K562 (cell line): ENCODE results near the gene NRCAM. TPM values are rescaled to one million over a fixed set of nuclear protein-coding genes. Genes with fewer than 3 reads are reported as not detected.

ENCODE experiments used
- ATAC-seq: fragments of 200-7000 bp; cut with Tn5 transposase; 3 replicates; pipeline ENCODE4 v1.9.1; 2020; ENCODE audit warnings: moderate library complexity
- BruUV-seq: library from RNA; stranded (reverse); fragments of 400-500 nt; replicated peaks from 2 replicates; lab custom pipeline; 2021; lab: Mats Ljungman, UMichigan
- CTCF ChIA-PET: fragments of 300-600 bp; formaldehyde crosslinking; extraction: SDS; loops from one replicate; lab custom pipeline; 2021; ENCODE audit warnings: low intra/inter-chr PET ratio; lab: Yijun Ruan, JAX
- POLR2A ChIA-PET: fragments of 300-600, 350-650 bp; sonication (Branson Sonifier 250); formaldehyde crosslinking; extraction: SDS; loops from one replicate; lab custom pipeline; 2021; ENCODE audit warnings: antibody characterized with exemption, inconsistent platforms; lab: Yijun Ruan, JAX
- DNase-seq, 4 experiments: peaks; one replicate each; pipeline versions ENCODE4 v3.0.0 to v3.0.0-alpha.2; 2011 to 2018; ENCODE audit warnings: low spot score in 3 of 4, mixed read lengths in 3 of 4; ENCODE audit errors: extremely low read depth in 1 of 4
- FAIRE-seq: peaks from 2 replicates; lab custom pipeline; 2011; peaks lifted over from hg19 to GRCh38; lab: Jason Lieb, UNC
- H2AFZ ChIP-seq: 2 replicates; pipeline ENCODE4 v1.6.0; 2011; ENCODE audit warnings: low read depth, low read length, control low read depth, inconsistent platforms
- H3K27ac ChIP-seq: fragments of 200-600 bp; 3 replicates; pipeline ENCODE4 v1.8.0; 2011; ENCODE audit warnings: low read depth, mild to moderate bottlenecking, control low read depth, inconsistent platforms, low read length, moderate library complexity, mixed read lengths; ENCODE audit errors: extremely low read depth
- H3K27me3 ChIP-seq, 2 experiments: fragments of 300-600 bp in 1 of 2; 2 replicates in 1 of 2; 3 replicates in 1 of 2; pipeline versions ENCODE4 v1.6.0 to v1.8.0; 2011; ENCODE audit warnings: inconsistent platforms in 2 of 2, low read length in 2 of 2, mild to moderate bottlenecking in 1 of 2, mixed read lengths in 1 of 2, moderate library complexity in 1 of 2; ENCODE audit not compliant: control insufficient read depth in 2 of 2, insufficient read depth in 2 of 2
- H3K36me3 ChIP-seq: fragments of 300-600 bp; 3 replicates; pipeline ENCODE4 v1.8.0; 2011; ENCODE audit warnings: mild to moderate bottlenecking, low read length, inconsistent platforms; ENCODE audit not compliant: control insufficient read depth, insufficient read depth
- H3K4me1 ChIP-seq, 2 experiments: fragments of 200-600 bp in 1 of 2; replicated peaks in 1 of 2; 2 replicates in 1 of 2; 3 replicates in 1 of 2; pipeline versions ENCODE4 v1.5.1 to v1.8.0; 2011; ENCODE audit warnings: inconsistent platforms in 2 of 2, low read length in 2 of 2, mild to moderate bottlenecking in 1 of 2, mixed read lengths in 1 of 2, moderate library complexity in 1 of 2; ENCODE audit not compliant: control insufficient read depth in 2 of 2, insufficient read depth in 2 of 2
- H3K4me2 ChIP-seq: 2 replicates; pipeline ENCODE4 v1.6.1; 2011; ENCODE audit warnings: low read length, control low read depth, inconsistent platforms, mixed read lengths; ENCODE audit not compliant: insufficient read depth
- H3K4me3 ChIP-seq: fragments of 200-600 bp; sonication (generic), shearing (Covaris generic); 2 replicates; pipeline ENCODE4 v1.5.1; 2016; ENCODE audit warnings: control low read depth, inconsistent platforms
- H3K79me2 ChIP-seq: fragments of 200-600 bp; 3 replicates; pipeline ENCODE4 v1.8.0; 2011; ENCODE audit warnings: low read length, inconsistent platforms; ENCODE audit not compliant: control insufficient read depth, insufficient read depth
- H3K9ac ChIP-seq, 2 experiments: 2 replicates each; pipeline versions ENCODE4 v1.6.0 to v1.6.1; 2011; ENCODE audit warnings: low read depth in 2 of 2, low read length in 2 of 2, control low read depth in 1 of 2, inconsistent platforms in 1 of 2, mild to moderate bottlenecking in 1 of 2, mixed read lengths in 1 of 2; ENCODE audit not compliant: insufficient read depth in 1 of 2
- H3K9me1 ChIP-seq: one replicate; pipeline ENCODE4 v1.6.0; 2011; ENCODE audit warnings: inconsistent platforms, mild to moderate bottlenecking, low read length, moderate library complexity; ENCODE audit not compliant: control insufficient read depth, insufficient read depth
- H3K9me3 ChIP-seq: replicated peaks from 2 replicates; pipeline ENCODE4 v1.5.1; 2011; ENCODE audit warnings: low read depth, low read length, inconsistent platforms; ENCODE audit not compliant: control insufficient read depth, insufficient read depth
- H4K20me1 ChIP-seq: replicated peaks from 2 replicates; pipeline ENCODE4 v1.6.1; 2011; ENCODE audit warnings: low read length, inconsistent platforms, mixed read lengths; ENCODE audit not compliant: control insufficient read depth, insufficient read depth
- C11orf30 ChIP-seq: fragments of 450-650 bp; IDR thresholded peaks from 2 replicates; pipeline ENCODE4 v1.6.1; 2016; ENCODE audit warnings: low read depth, mild to moderate bottlenecking
- CTCF ChIP-seq, 3 experiments: IDR thresholded peaks in 2 of 3; conservative IDR thresholded peaks in 1 of 3; 2 replicates each; pipeline ENCODE4 v1.5.1; 2011 to 2012; ENCODE audit warnings: low read length in 3 of 3, mild to moderate bottlenecking in 3 of 3, control low read depth in 2 of 3, improper control_type of control experiment in 1 of 3, inconsistent platforms in 1 of 3, low read depth in 1 of 3, mixed read lengths in 1 of 3, moderate library complexity in 1 of 3; ENCODE audit not compliant: insufficient read depth in 2 of 3
- DMBX1 ChIP-seq: fragments of 250-450 bp; sonication (Bioruptor Pico); IDR thresholded peaks from 2 replicates; pipeline ENCODE4 v1.8.0; 2022; ENCODE audit warnings: inconsistent platforms, mild to moderate bottlenecking, moderate library complexity, borderline replicate concordance
- MAFG ChIP-seq: fragments of 450-650 bp; conservative IDR thresholded peaks from 2 replicates; pipeline ENCODE4 v1.6.1; 2016; ENCODE audit warnings: missing genetic modification characterization, missing compliant biosample characterization
- NFE2 ChIP-seq: IDR thresholded peaks from 2 replicates; pipeline ENCODE4 v1.6.1; 2014; ENCODE audit warnings: antibody characterized with exemption, low read depth
- WGBS: fragments of 100-300 bp; shearing (Covaris generic); methylation state at CpG from one replicate; pipeline ENCODE4 v1.1.6; 2016; ENCODE audit warnings: low coverage, mixed read lengths; ENCODE audit not compliant: insufficient coverage; ENCODE audit errors: missing lambda C conversion rate; 5-methylcytosine and 5-hydroxymethylcytosine counted together
- in situ Hi-C: fragments of 300-500 bp; cut with MboI; formaldehyde crosslinking; loops from 4 replicates; pipeline ENCODE4 v1.15.0; 2018; ENCODE audit warnings: inconsistent platforms, mixed read lengths
- intact Hi-C: fragments of 100-400 bp; cut with micrococcal nuclease; formaldehyde crosslinking; loops from 2 replicates; pipeline ENCODE4 v1.14.2; 2022
- polyA plus RNA-seq, 8 experiments: library from polyadenylated mRNA; depleted of rRNA in 4 of 8; stranded (reverse) in 5 of 8; unstranded in 3 of 8; fragments of >200 nt; fragmentation: Nextera tagmentation in 2 of 8; fragmentation: Illumina TruSeq in 1 of 8; extraction: Ambion mirVana in 2 of 8; extraction: Trizol in 1 of 8; gene quantifications; 2 replicates each; pipeline versions ENCODE4 v1.2.1 to v1.2.3, GENCODE V29; 2011 to 2014; ENCODE audit warnings: inconsistent platforms in 1 of 8, missing spikeins in 1 of 8
- total RNA-seq, 7 experiments: library from RNA; depleted of rRNA in 6 of 7; stranded (reverse); fragments of >200 nt in 6 of 7; fragmentation: Illumina TruSeq in 2 of 7; extraction: Trizol in 2 of 7; gene quantifications; 2 replicates each; pipeline versions ENCODE4 v1.2.1 to v1.2.3, GENCODE V29; 2011 to 2021; ENCODE audit warnings: low replicate concordance in 1 of 7
- TF ChIP-seq, protein P1 (sequence below): sonication (generic); formaldehyde crosslinking; IDR thresholded peaks from 2 replicates; pipeline ENCODE4 v1.8.0; 2023; ENCODE audit warnings: mild to moderate bottlenecking, missing genetic modification reagents

The NRCAM gene
- total and polyA plus RNA-seq, 9 of the 15 experiments (the other 6 are each of a cell fraction or from before 2014, with no cell fraction given) = 0.03 to 0.54 (median 0.12) TPM; not detected in 1

DNA sequence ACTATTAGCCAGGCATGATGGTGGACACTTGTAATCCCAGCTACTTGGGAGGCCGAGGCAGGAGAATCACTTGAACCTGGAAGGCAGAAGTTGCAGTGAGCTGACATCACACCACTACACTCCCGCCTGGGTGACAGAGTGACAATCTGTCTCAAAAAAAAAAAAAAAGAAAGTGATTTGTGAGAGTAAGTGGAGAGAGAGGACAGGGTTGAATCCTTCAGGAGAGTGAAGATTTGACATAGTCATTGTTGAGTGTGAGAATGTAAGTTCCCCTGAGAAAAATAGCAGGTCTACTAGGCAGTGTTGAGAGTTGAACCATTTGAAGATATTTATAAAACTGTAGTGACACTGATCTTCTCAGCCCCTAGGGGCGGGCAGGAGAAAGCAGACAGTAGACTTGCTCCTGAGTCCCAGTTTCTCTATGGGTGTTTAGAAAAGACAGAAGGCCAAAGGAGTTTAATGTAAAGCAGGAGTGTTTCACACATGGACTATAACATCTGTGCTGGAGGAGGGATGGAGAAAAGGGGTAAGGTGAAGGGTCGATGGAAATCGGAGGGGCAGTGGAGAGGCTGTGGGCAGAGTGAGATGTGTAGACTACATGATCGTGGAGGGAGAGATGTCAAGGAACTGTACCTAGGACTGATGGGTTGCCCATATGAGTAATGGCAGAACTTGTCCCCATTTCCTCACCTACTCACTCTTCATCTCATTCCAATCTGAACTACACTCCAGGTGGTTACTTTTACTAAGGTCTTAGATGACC lies 312.4 kb downstream of the NRCAM start (continued):
- TF ChIP-seq CTCF (IDR thresholded peaks at IDR 0.05 in 2 of 3, conservative IDR thresholded peaks at IDR 0.05 in 1 of 3; ENCODE audit: insufficient read depth in 2 of 3, low read depth in 1 of 3, low read length in 3 of 3) = peak; percentile 40 to 56 (median 50)
- TF ChIP-seq DMBX1 (CRISPR knock-in tag) = no peak

DNA sequence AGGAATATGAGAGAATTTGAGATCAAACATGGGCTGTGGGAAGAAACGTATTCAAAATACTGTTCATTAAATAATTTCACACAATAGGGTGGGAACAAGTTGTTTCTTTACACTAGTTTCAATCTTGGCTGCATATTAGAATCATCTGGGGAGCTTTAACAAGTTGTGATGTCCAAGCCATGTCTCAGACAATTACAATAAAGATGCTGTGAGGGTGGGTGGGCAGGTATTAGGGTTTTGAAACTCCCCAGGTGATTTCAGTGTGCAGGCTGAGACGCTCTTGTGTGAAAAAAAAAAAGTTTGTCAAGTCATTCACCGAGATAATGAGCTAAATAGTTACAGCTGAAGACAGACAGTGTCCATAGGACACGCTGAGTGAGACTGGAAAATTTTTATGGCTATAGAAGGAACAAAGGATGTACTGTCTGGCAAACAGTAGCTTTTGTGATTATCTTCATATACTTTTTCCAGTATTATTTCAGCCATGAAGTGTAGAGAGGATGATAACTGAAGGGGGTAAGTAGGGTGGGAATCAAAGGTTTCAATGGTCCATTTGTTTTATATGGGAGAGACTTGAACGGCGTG lies 313.5 kb downstream of the NRCAM start:
- TF ChIP-seq NFE2 = peak; percentile 22; the same call in 1 of the 2 replicates
- TF ChIP-seq C11orf30 = 0 out of 2 replicates have a peak, but pooled peaks have one; percentile 9
- TF ChIP-seq, protein P1, sequence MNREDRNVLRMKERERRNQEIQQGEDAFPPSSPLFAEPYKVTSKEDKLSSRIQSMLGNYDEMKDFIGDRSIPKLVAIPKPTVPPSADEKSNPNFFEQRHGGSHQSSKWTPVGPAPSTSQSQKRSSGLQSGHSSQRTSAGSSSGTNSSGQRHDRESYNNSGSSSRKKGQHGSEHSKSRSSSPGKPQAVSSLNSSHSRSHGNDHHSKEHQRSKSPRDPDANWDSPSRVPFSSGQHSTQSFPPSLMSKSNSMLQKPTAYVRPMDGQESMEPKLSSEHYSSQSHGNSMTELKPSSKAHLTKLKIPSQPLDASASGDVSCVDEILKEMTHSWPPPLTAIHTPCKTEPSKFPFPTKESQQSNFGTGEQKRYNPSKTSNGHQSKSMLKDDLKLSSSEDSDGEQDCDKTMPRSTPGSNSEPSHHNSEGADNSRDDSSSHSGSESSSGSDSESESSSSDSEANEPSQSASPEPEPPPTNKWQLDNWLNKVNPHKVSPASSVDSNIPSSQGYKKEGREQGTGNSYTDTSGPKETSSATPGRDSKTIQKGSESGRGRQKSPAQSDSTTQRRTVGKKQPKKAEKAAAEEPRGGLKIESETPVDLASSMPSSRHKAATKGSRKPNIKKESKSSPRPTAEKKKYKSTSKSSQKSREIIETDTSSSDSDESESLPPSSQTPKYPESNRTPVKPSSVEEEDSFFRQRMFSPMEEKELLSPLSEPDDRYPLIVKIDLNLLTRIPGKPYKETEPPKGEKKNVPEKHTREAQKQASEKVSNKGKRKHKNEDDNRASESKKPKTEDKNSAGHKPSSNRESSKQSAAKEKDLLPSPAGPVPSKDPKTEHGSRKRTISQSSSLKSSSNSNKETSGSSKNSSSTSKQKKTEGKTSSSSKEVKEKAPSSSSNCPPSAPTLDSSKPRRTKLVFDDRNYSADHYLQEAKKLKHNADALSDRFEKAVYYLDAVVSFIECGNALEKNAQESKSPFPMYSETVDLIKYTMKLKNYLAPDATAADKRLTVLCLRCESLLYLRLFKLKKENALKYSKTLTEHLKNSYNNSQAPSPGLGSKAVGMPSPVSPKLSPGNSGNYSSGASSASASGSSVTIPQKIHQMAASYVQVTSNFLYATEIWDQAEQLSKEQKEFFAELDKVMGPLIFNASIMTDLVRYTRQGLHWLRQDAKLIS (CRISPR knock-in tag) = no peak
- peak; percentile 64 for TF ChIP-seq MAFG
- no peaks in the 10 kb centered on the region for H3K79me2 ChIP-seq
- H3K27ac ChIP-seq = no peak overlapping the region
- no peaks in the 10 kb centered on the region for H4K20me1 ChIP-seq
- POLR2A ChIA-PET = no interaction called here
- no peak overlapping the region for H3K9ac ChIP-seq
- no peak overlapping the region for H2AFZ ChIP-seq
- 24% methylated on average over 6 of the region's 6 CpGs for WGBS
- peaks cover 0 to 3% of the 10 kb centered on the region in 2 experiments; a peak in 1 of 5 replicates for H3K27me3 ChIP-seq
- no peak overlapping the region for H3K4me2 ChIP-seq
- H3K4me1 ChIP-seq = 0 out of 5 replicates have a peak, but pooled peaks cover 0 to 3% of the 10 kb centered on the region in 2 experiments
- no TSS peak for BruUV-seq
- ATAC-seq = no peak
- no peaks in the 10 kb centered on the region for H3K9me1 ChIP-seq
- H3K4me3 ChIP-seq = no peak overlapping the region
- in situ Hi-C loops (loop anchor here (25.0 kb wide), 2 partner anchors 405 to 930 kb away; partner anchors contain the start of gene CBLL1), intact Hi-C loops (loop anchor here (10.0 kb wide), 1 partner anchor 678 kb away; no protein-coding TSS in a partner anchor)
- no peaks in the 10 kb centered on the region for H3K36me3 ChIP-seq
- no peaks in the 10 kb centered on the region for H3K9me3 ChIP-seq
- no peak for DNase-seq
- CTCF ChIA-PET = no interaction called here
- FAIRE-seq = no peak
